ENCODE data around the gene MGAT5. TPM values are rescaled to one million over a fixed set of nuclear protein-coding genes. Genes with fewer than 3 reads are reported as not detected.
A peak's percentile ranks its signal among the peaks of the same experiment; 100 is the strongest.

MGAT5 gene
- total and polyA plus RNA-seq, 3 experiments from 2014 or later, result 6.4 to 42.4 (median 40.9) TPM

DNA sequence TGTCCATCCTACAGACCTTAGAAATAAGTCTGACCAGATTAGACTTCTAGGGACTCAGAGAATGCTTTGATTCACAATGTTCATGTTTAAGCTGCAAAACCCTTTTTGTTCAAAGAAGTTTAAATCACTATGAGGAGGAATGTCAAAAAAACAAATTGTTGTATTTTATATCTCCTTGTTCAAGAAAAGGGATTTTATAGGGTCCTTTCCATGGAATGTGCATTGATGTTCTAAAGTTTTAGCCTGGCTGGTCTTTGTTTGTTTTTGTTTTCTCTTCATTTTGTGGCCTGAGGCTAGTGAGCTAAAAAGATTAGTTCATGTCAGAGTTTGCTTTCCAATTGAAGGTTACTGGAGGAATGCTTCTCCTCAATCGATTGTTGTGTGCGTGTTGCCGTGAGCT lies 77.2 kb downstream of the MGAT5 start:
- Histone ChIP-seq H3K27ac (ENCODE audit: low read depth, low read length) (no peak overlapping the region), H3K4me1 (ENCODE audit: insufficient read depth, low read length) (no peaks in the 10 kb centered on the region), H3K27me3 (ENCODE audit: insufficient read depth, low read length, poor library complexity, severe bottlenecking) (no peaks in the 10 kb centered on the region), H3K9me3 (ENCODE audit: low read length) (no peaks in the 10 kb centered on the region), H3K4me3 (ENCODE audit: low read length) (no peak overlapping the region), H3K36me3 (ENCODE audit: insufficient read depth, low read length) (no peaks in the 10 kb centered on the region)
- DNase-seq, result no peak
- Mint-ChIP-seq H3K27me3 (peaks cover 0 to 1% of the 10 kb centered on the region in 2 donors), H3K9me3 (peaks cover 0 to 7% (median 0%) of the 10 kb centered on the region in 5 donors), H3K36me3 (peaks cover 13 to 41% (median 20%) of the 10 kb centered on the region in 3 donors), H3K4me1 (peaks cover 10 to 66% (median 32%) of the 10 kb centered on the region in 3 donors), H3K27ac (no peak overlapping the region), H3K4me3 (no peak overlapping the region)
- POLR2A ChIA-PET, result no interaction called here
- CTCF ChIA-PET, result interaction anchor here (1.1 to 1.2 kb wide), 2 partner anchors 25 to 87 kb away, joined by 3 read pairs; no protein-coding TSS in a partner anchor

DNA sequence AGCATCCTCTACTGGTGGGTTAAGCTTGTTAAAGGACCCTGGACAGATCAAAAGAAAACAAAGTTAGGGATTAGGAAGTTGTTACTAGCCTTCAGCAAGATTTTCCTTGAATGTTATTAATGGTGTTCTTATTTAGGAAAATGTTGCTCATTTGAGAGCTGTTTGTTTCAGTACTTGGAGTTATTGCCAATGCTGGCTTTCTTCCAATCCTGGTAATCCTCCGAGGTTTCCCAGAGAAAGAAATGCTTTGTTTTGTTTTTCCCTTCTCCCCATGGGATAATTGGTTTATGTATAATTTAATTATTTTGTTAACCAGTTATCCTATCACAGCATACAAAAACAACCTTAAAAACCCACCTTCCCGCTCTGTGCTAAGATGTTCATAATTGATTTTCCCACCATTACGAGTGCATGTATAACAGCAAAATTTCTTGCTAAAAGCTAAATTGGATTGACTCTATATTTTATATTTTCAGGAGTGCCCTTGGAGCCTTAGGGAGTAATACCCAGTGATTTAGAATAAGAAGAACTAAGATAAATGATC lies 79.8 kb downstream of the MGAT5 start:
- ChIA-PET POLR2A (no interaction called here), CTCF (no interaction called here)
- H3K4me1 Mint-ChIP-seq, result peaks cover 1 to 47% (median 14%) of the 10 kb centered on the region in 3 donors
- peaks cover 10 to 48% (median 24%) of the 10 kb centered on the region in 3 donors for H3K36me3 Mint-ChIP-seq
- H3K36me3 ChIP-seq (ENCODE audit: insufficient read depth, low read length), result no peaks in the 10 kb centered on the region
- H3K4me1 ChIP-seq (ENCODE audit: insufficient read depth, low read length), result no peaks in the 10 kb centered on the region
- H3K9me3 ChIP-seq (ENCODE audit: low read length), result no peaks in the 10 kb centered on the region
- H3K27ac ChIP-seq (ENCODE audit: low read depth, low read length), result no peak overlapping the region
- H3K27me3 ChIP-seq (ENCODE audit: insufficient read depth, low read length, poor library complexity, severe bottlenecking), result no peaks in the 10 kb centered on the region
- no peak overlapping the region for H3K4me3 ChIP-seq (ENCODE audit: low read length)
- H3K27me3 Mint-ChIP-seq, result no peaks in the 10 kb centered on the region
- peaks cover 0 to 7% (median 0%) of the 10 kb centered on the region in 5 donors for H3K9me3 Mint-ChIP-seq
- no peak overlapping the region for H3K4me3 Mint-ChIP-seq
- no peak for DNase-seq
- no peak overlapping the region for H3K27ac Mint-ChIP-seq

DNA sequence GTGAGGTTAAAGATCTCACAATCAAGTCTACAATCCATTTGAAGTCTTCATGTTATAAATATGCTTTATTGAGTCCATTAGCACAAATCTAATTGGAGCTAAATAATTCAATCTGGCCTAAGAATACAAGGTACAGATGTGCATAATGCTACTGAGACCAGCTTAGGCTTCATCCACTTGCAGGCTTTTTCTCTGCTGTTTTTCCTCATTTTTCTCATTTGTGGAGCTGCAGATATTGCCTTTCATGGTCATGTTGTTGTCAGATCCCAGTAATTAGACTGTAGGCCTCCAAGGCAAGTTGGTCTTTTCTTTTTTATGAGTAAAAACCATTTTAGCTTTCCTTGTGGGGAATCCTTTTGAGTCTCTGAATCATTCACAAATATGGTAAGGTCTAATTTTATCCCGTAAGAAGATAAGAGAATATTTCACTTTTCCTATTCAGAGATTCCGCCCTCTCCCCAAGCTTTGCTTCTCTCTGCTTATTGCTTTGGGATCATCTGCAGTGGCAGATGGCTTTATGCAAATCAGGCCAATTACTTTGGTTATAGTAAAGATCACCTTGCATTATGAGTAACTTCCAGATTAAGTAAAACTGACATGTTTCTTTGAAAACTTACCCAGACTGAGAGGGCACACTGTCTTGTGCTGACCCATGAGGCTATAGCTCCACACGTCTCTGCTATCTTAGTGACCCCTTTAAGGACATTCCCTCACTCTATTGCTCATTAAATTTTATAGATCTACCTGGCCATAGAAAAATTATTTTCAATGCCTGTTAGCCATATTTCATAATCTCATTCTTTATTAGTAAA lies 80.9 kb downstream of the MGAT5 start:
- Mint-ChIP-seq H3K4me1 (peaks cover 1 to 38% (median 9%) of the 10 kb centered on the region in 3 donors), H3K36me3 (peaks cover 8 to 48% (median 24%) of the 10 kb centered on the region in 3 donors), H3K4me3 (no peak overlapping the region), H3K27ac (peak overlapping the region in 2 of 8 donors; percentile 5 to 43), H3K27me3 (no peaks in the 10 kb centered on the region), H3K9me3 (peaks cover 0 to 7% (median 0%) of the 10 kb centered on the region in 5 donors)
- Histone ChIP-seq H3K27ac (ENCODE audit: low read depth, low read length) (no peak overlapping the region), H3K36me3 (ENCODE audit: insufficient read depth, low read length) (no peaks in the 10 kb centered on the region), H3K4me3 (ENCODE audit: low read length) (no peak overlapping the region), H3K4me1 (ENCODE audit: insufficient read depth, low read length) (no peaks in the 10 kb centered on the region), H3K9me3 (ENCODE audit: low read length) (no peaks in the 10 kb centered on the region), H3K27me3 (ENCODE audit: insufficient read depth, low read length, poor library complexity, severe bottlenecking) (no peaks in the 10 kb centered on the region)
- POLR2A ChIA-PET, result no interaction called here
- CTCF ChIA-PET, result no interaction called here
- DNase-seq, result no peak

DNA sequence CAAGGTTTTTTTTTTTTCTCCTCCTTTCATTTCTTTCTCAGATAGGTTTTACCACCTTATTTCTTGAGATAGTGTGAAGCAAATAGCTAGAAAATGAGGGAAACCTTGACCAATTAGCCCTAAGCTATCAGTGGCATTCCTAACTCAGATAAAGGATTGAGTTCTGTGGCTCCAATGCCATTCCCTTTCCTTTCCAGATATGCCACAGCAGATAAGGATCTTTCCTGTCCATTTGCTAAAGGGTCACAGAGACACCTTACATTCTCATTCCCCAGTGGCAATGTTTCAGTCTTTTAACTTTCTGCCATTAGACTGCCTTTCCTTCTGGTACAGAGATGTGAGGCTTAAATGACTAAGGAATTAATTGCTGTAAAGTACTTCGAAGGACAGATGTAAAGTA lies 81.7 kb downstream of the MGAT5 start:
- Mint-ChIP-seq H3K4me3 (no peak overlapping the region), H3K27me3 (no peaks in the 10 kb centered on the region), H3K4me1 (peaks cover 1 to 39% (median 8%) of the 10 kb centered on the region in 3 donors), H3K9me3 (peaks cover 0 to 7% (median 0%) of the 10 kb centered on the region in 5 donors), H3K36me3 (peaks cover 7 to 48% (median 19%) of the 10 kb centered on the region in 3 donors), H3K27ac (no peak overlapping the region)
- Histone ChIP-seq H3K4me3 (ENCODE audit: low read length) (no peak overlapping the region), H3K9me3 (ENCODE audit: low read length) (no peaks in the 10 kb centered on the region), H3K36me3 (ENCODE audit: insufficient read depth, low read length) (no peaks in the 10 kb centered on the region), H3K27ac (ENCODE audit: low read depth, low read length) (no peak overlapping the region), H3K4me1 (ENCODE audit: insufficient read depth, low read length) (no peaks in the 10 kb centered on the region), H3K27me3 (ENCODE audit: insufficient read depth, low read length, poor library complexity, severe bottlenecking) (no peaks in the 10 kb centered on the region)
- ChIA-PET POLR2A (no interaction called here), CTCF (no interaction called here)
- no peak for DNase-seq

DNA sequence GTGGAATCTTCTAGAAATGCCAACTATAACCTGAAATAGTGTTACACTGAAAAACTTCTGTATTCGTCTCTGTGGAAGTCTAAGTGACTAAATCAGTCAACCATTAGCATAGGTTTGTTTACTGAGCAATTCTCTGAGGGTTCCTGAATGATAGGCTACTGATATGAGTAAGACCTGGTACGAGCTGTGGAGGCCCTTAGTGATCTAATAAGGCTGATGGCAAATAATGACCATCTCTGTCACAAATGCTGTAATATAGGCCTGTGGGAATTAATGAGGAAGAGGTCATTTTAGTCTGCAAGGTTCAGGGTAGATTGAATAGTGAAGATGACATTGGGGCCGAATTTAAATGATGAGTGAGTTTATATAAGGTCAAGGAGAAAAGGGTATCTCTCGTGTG lies 82.5 kb downstream of the MGAT5 start:
- Mint-ChIP-seq H3K36me3 (peaks cover 7 to 49% (median 11%) of the 10 kb centered on the region in 3 donors), H3K27me3 (no peaks in the 10 kb centered on the region), H3K4me1 (peaks cover 1 to 41% (median 3%) of the 10 kb centered on the region in 3 donors), H3K27ac (peak overlapping the region in 1 of 8 donors; percentile 17), H3K4me3 (no peak overlapping the region), H3K9me3 (peaks cover 0 to 4% (median 0%) of the 10 kb centered on the region in 5 donors)
- H3K4me1 ChIP-seq (ENCODE audit: insufficient read depth, low read length), result no peaks in the 10 kb centered on the region
- DNase-seq, result no peak
- H3K9me3 ChIP-seq (ENCODE audit: low read length), result no peaks in the 10 kb centered on the region
- ChIA-PET POLR2A (no interaction called here), CTCF (interaction anchor here (1.4 kb wide), 1 partner anchor 33 kb away, joined by 4 read pairs; no protein-coding TSS in a partner anchor)
- no peaks in the 10 kb centered on the region for H3K27me3 ChIP-seq (ENCODE audit: insufficient read depth, low read length, poor library complexity, severe bottlenecking)
- no peak overlapping the region for H3K4me3 ChIP-seq (ENCODE audit: low read length)
- H3K27ac ChIP-seq (ENCODE audit: low read depth, low read length), result no peak overlapping the region
- no peaks in the 10 kb centered on the region for H3K36me3 ChIP-seq (ENCODE audit: insufficient read depth, low read length)

DNA sequence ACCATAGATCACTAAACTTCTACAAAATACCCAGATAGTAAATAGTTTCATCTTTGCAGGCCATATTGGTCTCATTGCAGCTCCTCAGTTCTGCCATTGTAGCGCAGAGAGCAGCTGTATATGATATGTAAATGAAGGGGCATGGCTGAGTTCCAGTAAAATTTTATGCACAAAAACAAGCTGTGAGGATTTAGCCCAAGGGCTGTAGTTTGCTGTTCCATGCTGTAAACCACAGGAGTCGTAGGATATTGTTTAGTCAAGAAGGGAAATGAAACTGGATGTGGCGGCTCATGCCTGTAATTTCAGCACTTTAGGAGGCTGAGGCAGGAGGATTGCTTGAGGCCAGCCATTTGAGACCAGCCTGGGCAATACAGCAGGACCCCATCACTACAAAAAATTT lies 83.0 kb downstream of the MGAT5 start:
- Histone ChIP-seq H3K27ac (ENCODE audit: low read depth, low read length) (no peak overlapping the region), H3K4me1 (ENCODE audit: insufficient read depth, low read length) (no peaks in the 10 kb centered on the region), H3K36me3 (ENCODE audit: insufficient read depth, low read length) (no peaks in the 10 kb centered on the region), H3K27me3 (ENCODE audit: insufficient read depth, low read length, poor library complexity, severe bottlenecking) (no peaks in the 10 kb centered on the region), H3K4me3 (ENCODE audit: low read length) (no peak overlapping the region), H3K9me3 (ENCODE audit: low read length) (no peaks in the 10 kb centered on the region)
- H3K27me3 Mint-ChIP-seq, result no peaks in the 10 kb centered on the region
- H3K27ac Mint-ChIP-seq, result no peak overlapping the region
- no peak for DNase-seq
- POLR2A ChIA-PET, result no interaction called here
- H3K4me3 Mint-ChIP-seq, result no peak overlapping the region
- H3K9me3 Mint-ChIP-seq, result no peaks in the 10 kb centered on the region
- CTCF ChIA-PET, result interaction anchor here (1.3 to 1.4 kb wide), 2 partner anchors 33 to 218 kb away, joined by 4 read pairs; no protein-coding TSS in a partner anchor
- H3K4me1 Mint-ChIP-seq, result peaks cover 0 to 40% (median 1%) of the 10 kb centered on the region in 3 donors
- H3K36me3 Mint-ChIP-seq, result peaks cover 7 to 50% (median 7%) of the 10 kb centered on the region in 3 donors

DNA sequence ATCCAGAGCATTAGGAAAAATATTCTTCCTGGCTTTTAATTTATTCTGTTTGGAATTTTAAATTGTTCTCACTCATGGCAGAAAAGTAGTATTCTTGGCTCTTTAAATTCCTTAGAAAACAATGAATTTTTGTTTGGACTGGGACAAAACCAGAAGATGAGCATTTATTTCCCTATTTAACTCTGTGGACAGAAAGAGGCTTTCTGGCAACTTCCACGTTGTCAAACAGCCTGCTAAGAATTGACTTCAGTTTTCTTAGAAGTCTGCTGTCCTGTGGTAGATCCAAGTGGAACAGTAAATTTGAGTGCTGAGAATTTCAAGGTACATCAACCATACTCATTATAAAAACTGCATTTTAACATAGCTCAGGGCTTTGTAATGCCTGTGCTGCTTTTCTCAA lies 83.8 kb downstream of the MGAT5 start:
- Histone ChIP-seq H3K9me3 (ENCODE audit: low read length) (no peaks in the 10 kb centered on the region), H3K27ac (ENCODE audit: low read depth, low read length) (no peak overlapping the region), H3K27me3 (ENCODE audit: insufficient read depth, low read length, poor library complexity, severe bottlenecking) (no peaks in the 10 kb centered on the region), H3K4me3 (ENCODE audit: low read length) (no peak overlapping the region), H3K4me1 (ENCODE audit: insufficient read depth, low read length) (no peaks in the 10 kb centered on the region), H3K36me3 (ENCODE audit: insufficient read depth, low read length) (no peaks in the 10 kb centered on the region)
- Mint-ChIP-seq H3K4me1 (peaks cover 0 to 40% (median 1%) of the 10 kb centered on the region in 3 donors), H3K27me3 (no peaks in the 10 kb centered on the region), H3K36me3 (peaks cover 7 to 55% (median 11%) of the 10 kb centered on the region in 3 donors), H3K4me3 (no peak overlapping the region), H3K27ac (no peak overlapping the region), H3K9me3 (no peaks in the 10 kb centered on the region)
- ChIA-PET CTCF (interaction anchor here (1.3 kb wide), 1 partner anchor 219 kb away, joined by 4 read pairs; no protein-coding TSS in a partner anchor), POLR2A (no interaction called here)
- no peak for DNase-seq

DNA sequence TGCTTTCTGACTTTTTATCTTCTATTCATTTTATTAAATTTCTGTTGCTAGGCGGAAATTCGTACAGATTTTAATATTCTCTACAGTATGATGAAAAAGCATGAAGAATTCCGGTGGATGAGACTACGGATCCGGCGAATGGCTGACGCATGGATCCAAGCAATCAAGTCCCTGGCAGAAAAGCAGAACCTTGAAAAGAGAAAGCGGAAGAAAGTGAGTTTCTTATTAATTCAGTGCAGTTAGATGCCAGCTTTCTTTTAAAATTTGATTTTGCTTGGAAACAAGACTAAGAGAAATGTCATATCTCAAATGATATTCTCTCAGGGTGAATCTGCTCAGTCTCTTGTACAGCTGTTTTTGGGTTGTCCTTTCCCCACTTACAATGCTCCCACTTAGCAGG lies 84.3 kb downstream of the MGAT5 start:
- ChIA-PET CTCF (interaction anchor here (1.3 kb wide), 1 partner anchor 219 kb away, joined by 4 read pairs; no protein-coding TSS in a partner anchor), POLR2A (no interaction called here)
- Histone ChIP-seq H3K36me3 (ENCODE audit: insufficient read depth, low read length) (no peaks in the 10 kb centered on the region), H3K4me1 (ENCODE audit: insufficient read depth, low read length) (no peaks in the 10 kb centered on the region), H3K27me3 (ENCODE audit: insufficient read depth, low read length, poor library complexity, severe bottlenecking) (no peaks in the 10 kb centered on the region), H3K27ac (ENCODE audit: low read depth, low read length) (no peak overlapping the region), H3K4me3 (ENCODE audit: low read length) (no peak overlapping the region), H3K9me3 (ENCODE audit: low read length) (no peaks in the 10 kb centered on the region)
- peaks cover 7 to 60% (median 15%) of the 10 kb centered on the region in 3 donors for H3K36me3 Mint-ChIP-seq
- no peaks in the 10 kb centered on the region for H3K27me3 Mint-ChIP-seq
- H3K27ac Mint-ChIP-seq, result no peak overlapping the region
- H3K4me1 Mint-ChIP-seq, result peaks cover 0 to 45% (median 3%) of the 10 kb centered on the region in 3 donors
- H3K9me3 Mint-ChIP-seq, result no peaks in the 10 kb centered on the region
- no peak overlapping the region for H3K4me3 Mint-ChIP-seq
- no peak for DNase-seq

Data from CD8-positive, alpha-beta memory T cell (primary cell).